Trophoblast cell (in vitro differentiated cells and primary cell): ENCODE measurements around the gene UCHL3.

Experiments used
- DNase-seq, 2 donors: peaks; one replicate each; pipeline ENCODE4 v3.0.0-alpha.2; 2016
- H2AFZ ChIP-seq: 2 replicates; pipeline ENCODE4 v1.6.1; 2013; ENCODE audit warnings: low read length, moderate library complexity, mild to moderate bottlenecking; ENCODE audit not compliant: insufficient read depth, poor library complexity
- H2AK5ac ChIP-seq: 2 replicates; pipeline ENCODE4 v1.6.1; 2013; ENCODE audit warnings: mild to moderate bottlenecking, low read length
- H2BK120ac ChIP-seq: 2 replicates; pipeline ENCODE4 v1.6.1; 2013; ENCODE audit warnings: low read length, mild to moderate bottlenecking, moderate library complexity; ENCODE audit not compliant: insufficient read depth, poor library complexity
- H2BK12ac ChIP-seq: 2 replicates; pipeline ENCODE4 v1.6.1; 2013; ENCODE audit warnings: mild to moderate bottlenecking, low read length, moderate library complexity
- H2BK5ac ChIP-seq: 2 replicates; pipeline ENCODE4 v1.6.1; 2013; ENCODE audit warnings: low read length, low read depth, moderate library complexity, mild to moderate bottlenecking; ENCODE audit not compliant: poor library complexity
- H3K14ac ChIP-seq: 2 replicates; pipeline ENCODE4 v1.6.1; 2013; ENCODE audit warnings: mild to moderate bottlenecking, low read length
- H3K18ac ChIP-seq: 2 replicates; pipeline ENCODE4 v1.6.1; 2013; ENCODE audit warnings: mild to moderate bottlenecking, low read length
- H3K23ac ChIP-seq: 2 replicates; pipeline ENCODE4 v1.6.1; 2013; ENCODE audit warnings: low read length
- H3K27ac ChIP-seq: 2 replicates; pipeline ENCODE4 v1.5.1; 2013; ENCODE audit warnings: low read depth, mild to moderate bottlenecking, inconsistent platforms, low read length, moderate library complexity
- H3K27me3 ChIP-seq: 2 replicates; pipeline ENCODE4 v1.6.1; 2013; ENCODE audit warnings: inconsistent platforms, mild to moderate bottlenecking, low read length, moderate library complexity; ENCODE audit not compliant: insufficient read depth
- H3K36me3 ChIP-seq, 2 experiments: 1 replicate in 1 of 2; 2 replicates in 1 of 2; pipeline ENCODE4 v1.6.1; 2013; ENCODE audit warnings: low read length in 2 of 2, mild to moderate bottlenecking in 2 of 2, moderate library complexity in 1 of 2; ENCODE audit not compliant: insufficient read depth in 2 of 2, control insufficient read depth in 1 of 2
- H3K4ac ChIP-seq: 2 replicates; pipeline ENCODE4 v1.6.1; 2013; ENCODE audit warnings: low read depth, mild to moderate bottlenecking, low read length, moderate library complexity
- H3K4me1 ChIP-seq, 2 experiments: 1 replicate in 1 of 2; 2 replicates in 1 of 2; pipeline ENCODE4 v1.6.1; 2013; ENCODE audit warnings: low read length in 2 of 2, mild to moderate bottlenecking in 2 of 2, moderate library complexity in 1 of 2; ENCODE audit not compliant: insufficient read depth in 2 of 2, control insufficient read depth in 1 of 2
- H3K4me2 ChIP-seq: 2 replicates; pipeline ENCODE4 v1.6.1; 2013; ENCODE audit warnings: inconsistent platforms, mild to moderate bottlenecking, low read length, moderate library complexity
- H3K4me3 ChIP-seq: 2 replicates; pipeline ENCODE4 v1.5.1; 2013; ENCODE audit warnings: mild to moderate bottlenecking, low read depth, low read length, inconsistent platforms
- H3K79me1 ChIP-seq: one replicate; pipeline ENCODE4 v1.6.1; 2013; ENCODE audit warnings: low read length
- H3K79me2 ChIP-seq: 2 replicates; pipeline ENCODE4 v1.6.1; 2013; ENCODE audit warnings: low read length, mild to moderate bottlenecking; ENCODE audit not compliant: control insufficient read depth, insufficient read depth, poor library complexity
- H3K9ac ChIP-seq: 2 replicates; pipeline ENCODE4 v1.6.1; 2013; ENCODE audit warnings: mild to moderate bottlenecking, low read length
- H3K9me3 ChIP-seq: 2 replicates; pipeline ENCODE4 v1.6.1; 2013; ENCODE audit warnings: low read depth, mild to moderate bottlenecking, control low read depth, inconsistent platforms, low read length; ENCODE audit not compliant: insufficient read depth
- H4K12ac ChIP-seq: 2 replicates; pipeline ENCODE4 v1.6.1; 2013; ENCODE audit warnings: low read depth, mild to moderate bottlenecking, low read length, moderate library complexity
- H4K8ac ChIP-seq: 2 replicates; pipeline ENCODE4 v1.6.1; 2013; ENCODE audit warnings: low read depth, mild to moderate bottlenecking, low read length, moderate library complexity
- H4K91ac ChIP-seq: one replicate; pipeline ENCODE4 v1.6.1; 2013; ENCODE audit warnings: low read depth, mild to moderate bottlenecking, low read length, moderate library complexity
- WGBS: extraction: QIAGEN DNeasy Blood & Tissue Kit; methylation state at CpG from one replicate; pipeline ENCODE4 v1.1.7; 2013; ENCODE audit warnings: missing lambda C conversion rate; ENCODE audit not compliant: insufficient read length, insufficient coverage; ENCODE audit errors: extremely low coverage; 5-methylcytosine and 5-hydroxymethylcytosine counted together

The UCHL3 gene

DNA sequence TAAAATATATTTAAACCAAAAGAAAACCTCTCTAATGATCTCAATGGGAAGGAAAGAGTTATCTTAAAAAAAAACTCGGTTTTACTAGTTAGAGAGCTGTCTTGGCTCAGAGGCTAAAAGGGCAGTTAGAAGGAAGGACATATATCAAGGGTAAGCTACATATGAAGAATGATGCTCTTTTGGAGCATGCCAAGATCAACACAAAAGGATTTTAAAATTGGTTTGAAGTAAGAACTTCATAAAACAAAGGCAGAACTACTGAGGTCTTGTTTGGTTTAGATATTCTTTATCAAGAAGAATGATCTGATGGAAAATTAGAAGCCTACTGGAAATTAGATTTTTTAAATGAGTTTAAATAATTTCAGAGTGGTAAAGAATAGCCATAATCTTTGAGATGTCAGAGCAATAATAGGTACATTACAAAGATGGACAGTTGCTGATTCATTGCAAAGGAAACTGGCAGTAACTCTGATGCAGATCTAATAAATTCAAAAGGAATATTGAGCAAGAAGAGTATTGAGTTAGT lies 47.1 kb downstream of the UCHL3 start:
- H3K79me2 ChIP-seq = no peaks in the 10 kb centered on the region
- DNase-seq = no peak

DNA sequence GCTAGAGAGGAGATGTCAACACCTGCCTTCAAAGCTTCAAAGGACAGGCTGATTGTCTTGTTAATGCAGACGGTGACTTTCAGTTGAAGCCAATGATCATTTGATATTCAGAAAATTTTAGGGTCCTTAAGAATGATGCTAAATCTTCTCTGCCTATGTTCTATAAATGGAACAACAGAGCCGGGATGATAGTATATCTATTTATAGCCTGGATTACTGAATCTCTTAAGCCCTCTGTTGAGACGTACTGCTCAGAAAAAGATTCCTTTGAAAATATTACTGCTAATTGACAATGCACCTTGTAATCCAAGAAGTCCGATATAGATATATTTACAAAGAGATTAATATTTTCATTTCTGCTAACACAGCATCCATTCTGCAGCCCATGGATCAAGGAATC lies 50.8 kb downstream of the UCHL3 start:
- DNase-seq = no peak
- Histone ChIP-seq H2AK5ac (no peak overlapping the region), H3K18ac (no peak overlapping the region), H2AFZ (no peak overlapping the region), H3K9ac (no peak overlapping the region), H4K91ac (no peak overlapping the region), H2BK12ac (no peak overlapping the region), H3K79me1 (no peaks in the 10 kb centered on the region), H3K79me2 (no peaks in the 10 kb centered on the region), H2BK5ac (no peak overlapping the region), H3K4me3 (no peak overlapping the region), H4K12ac (no peak overlapping the region), H3K14ac (no peak overlapping the region), H3K27me3 (no peaks in the 10 kb centered on the region), H3K4me1 (no peaks in the 10 kb centered on the region), H3K27ac (no peak overlapping the region), H3K36me3 (peaks cover 0 to 2% of the 10 kb centered on the region in 2 experiments), H3K4me2 (no peak overlapping the region), H3K9me3 (no peaks in the 10 kb centered on the region), H3K4ac (no peak overlapping the region), H4K8ac (no peak overlapping the region), H2BK120ac (no peak overlapping the region), H3K23ac (no peak overlapping the region)
- WGBS = no CpG with 5 or more reads among the region's 4 CpGs

More for the DNA sequence above, 47.1 kb downstream of the UCHL3 start:
- H2BK5ac ChIP-seq = no peak overlapping the region
- H2BK120ac ChIP-seq = no peak overlapping the region
- no CpG with 5 or more reads among the region's 1 CpG for WGBS
- no peaks in the 10 kb centered on the region for H3K9me3 ChIP-seq
- H4K12ac ChIP-seq = no peak overlapping the region
- H3K4ac ChIP-seq = no peak overlapping the region
- no peak overlapping the region for H3K4me2 ChIP-seq
- H3K4me1 ChIP-seq = no peaks in the 10 kb centered on the region
- no peak overlapping the region for H3K4me3 ChIP-seq
- no peak overlapping the region for H3K18ac ChIP-seq
- no peak overlapping the region for H3K9ac ChIP-seq
- H4K8ac ChIP-seq = no peak overlapping the region
- no peak overlapping the region for H3K23ac ChIP-seq
- H2AFZ ChIP-seq = no peak overlapping the region
- H4K91ac ChIP-seq = no peak overlapping the region
- no peaks in the 10 kb centered on the region for H3K79me1 ChIP-seq
- H3K36me3 ChIP-seq = no peaks in the 10 kb centered on the region
- H3K14ac ChIP-seq = no peak overlapping the region
- no peak overlapping the region for H3K27ac ChIP-seq
- no peak overlapping the region for H2BK12ac ChIP-seq
- H2AK5ac ChIP-seq = no peak overlapping the region
- H3K27me3 ChIP-seq = no peaks in the 10 kb centered on the region

DNA sequence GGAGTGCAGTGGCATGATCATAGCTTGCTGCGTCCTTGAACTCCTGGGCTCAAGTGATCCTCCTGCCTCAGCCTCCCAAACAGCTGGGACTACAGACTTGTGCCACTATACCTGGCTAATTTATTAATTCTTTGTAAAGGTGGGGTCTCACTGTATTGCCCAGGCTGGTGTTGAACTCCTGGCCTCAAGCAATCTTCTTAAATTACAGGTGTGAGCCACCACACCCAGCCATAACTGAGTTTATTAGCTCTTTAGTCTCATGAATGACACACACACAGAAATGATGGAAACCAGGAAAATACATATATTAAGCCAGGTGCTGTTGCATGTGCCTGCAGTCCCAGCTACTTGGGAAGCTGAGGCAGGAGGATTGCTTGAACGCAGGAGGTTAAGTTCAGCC lies 53.4 kb downstream of the UCHL3 start:
- Histone ChIP-seq H2BK120ac (no peak overlapping the region), H4K91ac (no peak overlapping the region), H3K79me1 (no peaks in the 10 kb centered on the region), H2AFZ (no peak overlapping the region), H3K18ac (no peak overlapping the region), H3K79me2 (no peaks in the 10 kb centered on the region), H3K27ac (no peak overlapping the region), H3K36me3 (peaks cover 0 to 2% of the 10 kb centered on the region in 2 experiments), H3K9me3 (no peaks in the 10 kb centered on the region), H3K14ac (no peak overlapping the region), H3K4me3 (no peak overlapping the region), H3K9ac (no peak overlapping the region), H3K4me2 (no peak overlapping the region), H3K23ac (no peak overlapping the region), H2AK5ac (no peak overlapping the region), H4K12ac (no peak overlapping the region), H2BK5ac (no peak overlapping the region), H3K4me1 (no peaks in the 10 kb centered on the region), H3K27me3 (no peaks in the 10 kb centered on the region), H2BK12ac (no peak overlapping the region), H3K4ac (no peak overlapping the region), H4K8ac (no peak overlapping the region)
- no peak for DNase-seq
- WGBS = no CpG with 5 or more reads among the region's 2 CpGs

DNA sequence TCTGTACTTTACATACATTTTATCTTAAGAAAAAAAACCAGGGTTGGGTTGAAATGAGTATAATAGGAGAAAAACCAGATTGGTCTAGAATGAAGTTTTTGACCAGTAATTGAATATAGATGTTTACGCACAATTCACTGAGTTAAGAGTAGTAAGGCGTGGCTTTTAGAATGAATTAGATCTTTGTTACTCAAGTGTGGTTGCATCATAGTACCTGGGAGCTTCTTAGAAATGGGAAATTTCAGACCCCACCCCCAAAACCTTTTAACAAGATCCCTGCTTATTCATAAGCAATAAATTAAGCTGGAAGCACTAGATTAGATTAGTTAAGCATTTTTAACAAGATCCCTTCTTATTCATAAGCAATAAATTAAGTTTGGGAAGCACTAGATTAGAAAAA lies 57.9 kb downstream of the UCHL3 start:
- Histone ChIP-seq H3K79me1 (no peaks in the 10 kb centered on the region), H4K12ac (no peak overlapping the region), H3K4me1 (no peaks in the 10 kb centered on the region), H3K9me3 (no peaks in the 10 kb centered on the region), H3K27me3 (no peaks in the 10 kb centered on the region), H3K4me2 (no peak overlapping the region), H2BK5ac (no peak overlapping the region), H3K4ac (no peak overlapping the region), H3K4me3 (no peak overlapping the region), H4K91ac (no peak overlapping the region), H3K36me3 (peaks cover 0 to 2% of the 10 kb centered on the region in 2 experiments), H2AK5ac (no peak overlapping the region), H3K18ac (no peak overlapping the region), H3K14ac (no peak overlapping the region), H2AFZ (no peak overlapping the region), H2BK12ac (no peak overlapping the region), H3K9ac (no peak overlapping the region), H3K27ac (no peak overlapping the region), H2BK120ac (no peak overlapping the region), H3K23ac (no peak overlapping the region), H4K8ac (no peak overlapping the region), H3K79me2 (no peaks in the 10 kb centered on the region)
- WGBS = no CpG with 5 or more reads among the region's 2 CpGs
- peak in 1 of 2 donors; percentile 35 for DNase-seq
